Hepatocyte (in vitro differentiated cells): ENCODE data around the gene SPOCK2. TPM values are rescaled to one million over a fixed set of nuclear protein-coding genes. Genes with fewer than 3 reads are reported as not detected.
A peak's percentile ranks its signal among the peaks of the same experiment; 100 is the strongest.

ENCODE experiments used
- DNase-seq: peaks from one replicate; pipeline ENCODE4 v3.0.0-alpha.2; 2016; ENCODE audit warnings: low spot score
- H2AFZ ChIP-seq: fragments of 200-600 bp; sonication (generic); 2 replicates; pipeline ENCODE4 v1.6.0; 2016; ENCODE audit warnings: antibody characterized with exemption, mild to moderate bottlenecking
- H3K27ac ChIP-seq: fragments of 200-600 bp; sonication (generic); 2 replicates; pipeline ENCODE4 v1.5.1; 2016; ENCODE audit warnings: mild to moderate bottlenecking
- H3K27me3 ChIP-seq: fragments of 200-600 bp; sonication (generic); 2 replicates; pipeline ENCODE4 v1.6.1; 2016
- H3K36me3 ChIP-seq: fragments of 200-600 bp; sonication (generic); replicated peaks from 2 replicates; pipeline ENCODE4 v1.5.1; 2016; ENCODE audit warnings: low read depth; ENCODE audit not compliant: insufficient read depth
- H3K4me1 ChIP-seq: fragments of 200-600 bp; sonication (generic); 2 replicates; pipeline ENCODE4 v1.5.1; 2016; ENCODE audit warnings: mild to moderate bottlenecking, moderate library complexity; ENCODE audit not compliant: insufficient read depth
- H3K4me2 ChIP-seq: fragments of 200-600 bp; sonication (generic); 2 replicates; pipeline ENCODE4 v1.6.0; 2016
- H3K4me3 ChIP-seq: fragments of 200-600 bp; sonication (generic); 2 replicates; pipeline ENCODE4 v1.5.1; 2016; ENCODE audit warnings: mild to moderate bottlenecking
- H3K79me2 ChIP-seq: fragments of 200-600 bp; sonication (generic); 2 replicates; pipeline ENCODE4 v1.6.0; 2017; ENCODE audit warnings: mild to moderate bottlenecking
- H3K9me2 ChIP-seq: fragments of 200-600 bp; sonication (generic); replicated peaks from 2 replicates; pipeline ENCODE4 v1.6.0; 2017; ENCODE audit warnings: mild to moderate bottlenecking; ENCODE audit not compliant: insufficient read depth
- H3K9me3 ChIP-seq: fragments of 200-600 bp; sonication (generic); 2 replicates; pipeline ENCODE4 v1.5.1; 2016; ENCODE audit warnings: low read depth, mild to moderate bottlenecking
- H4K20me1 ChIP-seq: fragments of 200-600 bp; sonication (generic); 2 replicates; pipeline ENCODE4 v1.6.0; 2016; ENCODE audit warnings: mild to moderate bottlenecking; ENCODE audit not compliant: insufficient read depth, poor library complexity, severe bottlenecking
- CTCF ChIP-seq: fragments of 200-600 bp; sonication (generic); IDR thresholded peaks from 2 replicates; pipeline ENCODE4 v1.5.1; 2016; ENCODE audit warnings: antibody characterized with exemption, mild to moderate bottlenecking; ENCODE audit not compliant: poor library complexity
- EZH2 ChIP-seq: fragments of 200-600 bp; sonication (generic); IDR thresholded peaks from 2 replicates; pipeline ENCODE4 v1.6.1; 2016; ENCODE audit warnings: antibody characterized with exemption, mild to moderate bottlenecking, borderline replicate concordance
- EZH2phosphoT487 ChIP-seq: fragments of 200-600 bp; sonication (generic); IDR thresholded peaks from one replicate; pipeline ENCODE4 v1.6.1; 2018; ENCODE audit warnings: antibody characterized with exemption, mild to moderate bottlenecking, low read depth, moderate library complexity; ENCODE audit not compliant: unreplicated experiment, severe bottlenecking
- WGBS: methylation state at CpG from one replicate; pipeline ENCODE4 v1.1.6; 2016; ENCODE audit warnings: low lambda C conversion rate; ENCODE audit errors: missing lambda C conversion rate; 5-methylcytosine and 5-hydroxymethylcytosine counted together
- polyA plus RNA-seq: library from polyadenylated mRNA; unstranded; fragments of >200 nt; fragmentation: Nextera tagmentation; extraction: Ambion mirVana; gene quantifications from 2 replicates; pipeline ENCODE4 v1.2.1, GENCODE V29; 2016
- total RNA-seq: library from RNA; depleted of rRNA; stranded (reverse); fragments of >200 nt; gene quantifications from 2 replicates; pipeline ENCODE4 v1.2.3, GENCODE V29; 2014

Gene SPOCK2
- total and polyA plus RNA-seq, 2 experiments from 2014 or later: 3.0 to 3.1 TPM

GRCh38 chr10:72107325-72108003 lies 19.1 kb upstream of the SPOCK2 start:
- TF ChIP-seq EZH2: no peak
- no peak for TF ChIP-seq EZH2phosphoT487
- TF ChIP-seq CTCF: no peak
- no peaks in the 10 kb centered on the region for H3K79me2 ChIP-seq
- H3K9me2 ChIP-seq: no peaks in the 10 kb centered on the region
- H3K36me3 ChIP-seq: no peaks in the 10 kb centered on the region
- H2AFZ ChIP-seq: no peak overlapping the region
- no peaks in the 10 kb centered on the region for H4K20me1 ChIP-seq
- no peak overlapping the region for H3K4me3 ChIP-seq
- DNase-seq: no peak
- no peaks in the 10 kb centered on the region for H3K9me3 ChIP-seq
- H3K4me2 ChIP-seq: no peak overlapping the region
- WGBS: 63% methylated on average over 3 of the region's 3 CpGs
- H3K4me1 ChIP-seq: peaks cover 16% of the 10 kb centered on the region
- peak overlapping the region; percentile 67 for H3K27ac ChIP-seq
- H3K27me3 ChIP-seq: no peaks in the 10 kb centered on the region

GRCh38 chr10:72106896-72107295 lies 18.5 kb upstream of the SPOCK2 start:
- H3K27ac ChIP-seq: peak overlapping the region; percentile 67
- H3K79me2 ChIP-seq: no peaks in the 10 kb centered on the region
- no peak overlapping the region for H3K4me2 ChIP-seq
- no peak overlapping the region for H2AFZ ChIP-seq
- no peak for TF ChIP-seq EZH2
- TF ChIP-seq CTCF: no peak
- TF ChIP-seq EZH2phosphoT487: no peak
- no peaks in the 10 kb centered on the region for H3K27me3 ChIP-seq
- no peak for DNase-seq
- no peaks in the 10 kb centered on the region for H3K9me2 ChIP-seq
- WGBS: 97% methylated on average over 2 of the region's 2 CpGs
- no peaks in the 10 kb centered on the region for H3K9me3 ChIP-seq
- no peak overlapping the region for H3K4me3 ChIP-seq
- no peaks in the 10 kb centered on the region for H4K20me1 ChIP-seq
- no peaks in the 10 kb centered on the region for H3K36me3 ChIP-seq
- peaks cover 16% of the 10 kb centered on the region for H3K4me1 ChIP-seq

DNA sequence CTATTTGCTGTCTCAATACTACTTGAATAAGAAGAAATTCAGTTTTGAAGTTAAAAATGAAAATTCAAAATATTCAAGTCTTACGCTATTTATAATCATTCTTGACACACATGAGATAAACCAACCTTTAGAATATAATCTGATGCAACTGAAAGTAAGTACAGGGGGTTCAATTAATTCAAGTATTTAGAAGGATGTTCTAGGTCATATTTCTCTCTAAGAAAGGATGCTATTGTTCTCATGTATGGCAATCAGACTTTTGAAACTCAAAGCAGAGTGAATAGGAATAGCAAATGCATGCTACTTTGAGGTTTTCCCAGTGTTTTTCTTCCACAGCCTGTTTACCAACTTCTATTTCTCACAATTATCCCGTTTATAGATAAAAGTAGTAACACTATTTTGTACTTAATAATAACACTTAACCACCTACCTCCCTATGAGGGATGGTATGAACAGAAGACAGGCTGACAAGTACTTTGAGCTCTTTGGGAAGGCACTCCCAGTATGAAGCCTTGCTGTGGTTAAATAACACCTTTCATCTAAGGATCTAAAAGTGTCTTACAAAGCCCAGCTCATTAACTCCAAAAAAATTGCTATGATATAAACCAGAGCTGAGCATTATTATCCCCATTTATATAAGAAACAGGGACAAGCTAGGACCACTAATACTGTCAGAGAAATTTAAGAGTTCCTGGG lies 18.0 kb upstream of the SPOCK2 start:
- no peak overlapping the region for H2AFZ ChIP-seq
- no peak for DNase-seq
- peaks cover 16% of the 10 kb centered on the region for H3K4me1 ChIP-seq
- no peaks in the 10 kb centered on the region for H4K20me1 ChIP-seq
- H3K27ac ChIP-seq: peak overlapping the region; percentile 67
- H3K36me3 ChIP-seq: no peaks in the 10 kb centered on the region
- TF ChIP-seq EZH2: no peak
- no peak for TF ChIP-seq EZH2phosphoT487
- no peak for TF ChIP-seq CTCF
- 88% methylated on average over 2 of the region's 2 CpGs for WGBS
- no peaks in the 10 kb centered on the region for H3K9me3 ChIP-seq
- no peaks in the 10 kb centered on the region for H3K79me2 ChIP-seq
- H3K9me2 ChIP-seq: no peaks in the 10 kb centered on the region
- no peaks in the 10 kb centered on the region for H3K27me3 ChIP-seq
- no peak overlapping the region for H3K4me2 ChIP-seq
- no peak overlapping the region for H3K4me3 ChIP-seq
